IMR-90 (cell line): ENCODE data around the gene MMP20. TPM values are rescaled to one million over a fixed set of nuclear protein-coding genes. Genes with fewer than 3 reads are reported as not detected.

ENCODE experiments used
- ATAC-seq: fragments of 200-7000 bp; cut with Tn5 transposase; 2 replicates; pipeline ENCODE4 v1.9.1; 2020; ENCODE audit warnings: low read depth, mild to moderate bottlenecking, moderate library complexity
- Bru-seq: library from RNA; stranded (reverse); fragments of 400-500 nt; gene quantifications from one replicate; lab custom pipeline; 2021; lab: Mats Ljungman, UMichigan
- BruChase-seq, 2 experiments: library from RNA; stranded (reverse); fragments of 400-500 nt; gene quantifications; one replicate each; lab custom pipeline; 2021; lab: Mats Ljungman, UMichigan
- BruUV-seq: library from RNA; stranded (reverse); fragments of 400-500 nt; replicated peaks from 2 replicates; lab custom pipeline; 2021; lab: Mats Ljungman, UMichigan
- CTCF ChIA-PET: fragments of 300-600 bp; formaldehyde crosslinking; extraction: SDS; loops from one replicate; lab custom pipeline; 2021; ENCODE audit warnings: antibody characterized with exemption; lab: Yijun Ruan, JAX
- POLR2A ChIA-PET: fragments of 300-600 bp; sonication (Branson Sonifier 250); formaldehyde crosslinking; loops from one replicate; lab custom pipeline; 2022; ENCODE audit warnings: antibody characterized with exemption; ENCODE audit not compliant: unreplicated experiment; lab: Charles Lee
- DNase-seq: peaks from one replicate; pipeline ENCODE4 v3.0.0; 2013
- H2AFZ ChIP-seq: replicated peaks from 2 replicates; pipeline ENCODE3; 2013; ENCODE audit warnings: low read length, mild to moderate bottlenecking; ENCODE audit not compliant: poor library complexity
- H2AK5ac ChIP-seq: 2 replicates; pipeline ENCODE4 v1.6.1; 2013; ENCODE audit warnings: low read depth, low read length, inconsistent platforms
- H2AK9ac ChIP-seq: replicated peaks from 2 replicates; pipeline ENCODE3; 2013; ENCODE audit warnings: mild to moderate bottlenecking, low read depth, low read length, moderate library complexity; ENCODE audit not compliant: poor library complexity
- H2BK120ac ChIP-seq: 2 replicates; pipeline ENCODE4 v1.6.1; 2013; ENCODE audit warnings: low read depth, low read length, inconsistent platforms
- H2BK15ac ChIP-seq: 3 replicates; pipeline ENCODE4 v1.6.1; 2013; ENCODE audit warnings: low read depth, low read length, inconsistent platforms
- H2BK20ac ChIP-seq: 2 replicates; pipeline ENCODE4 v1.6.1; 2013; ENCODE audit warnings: low read depth, mild to moderate bottlenecking, inconsistent platforms, low read length, moderate library complexity
- H2BK5ac ChIP-seq: 2 replicates; pipeline ENCODE4 v1.6.1; 2013; ENCODE audit warnings: mild to moderate bottlenecking, low read depth, low read length, inconsistent platforms; ENCODE audit not compliant: poor library complexity, severe bottlenecking
- H3K14ac ChIP-seq: replicated peaks from 2 replicates; pipeline ENCODE4 v1.6.1; 2013; ENCODE audit warnings: low read depth, low read length, inconsistent platforms
- H3K18ac ChIP-seq: 2 replicates; pipeline ENCODE4 v1.6.1; 2013; ENCODE audit warnings: low read depth, low read length, control low read depth
- H3K23ac ChIP-seq: 2 replicates; pipeline ENCODE4 v1.6.1; 2013; ENCODE audit warnings: low read depth, low read length, inconsistent platforms
- H3K27ac ChIP-seq: 2 replicates; pipeline ENCODE4 v1.5.1; 2013; ENCODE audit warnings: mild to moderate bottlenecking, control low read depth, low read length; ENCODE audit not compliant: insufficient read depth
- H3K27me3 ChIP-seq: 2 replicates; pipeline ENCODE4 v1.6.1; 2013; ENCODE audit warnings: low read length; ENCODE audit not compliant: control insufficient read depth, insufficient read depth
- H3K36me3 ChIP-seq: 2 replicates; pipeline ENCODE4 v1.6.1; 2013; ENCODE audit warnings: low read length, mixed read lengths; ENCODE audit not compliant: control insufficient read depth, insufficient read depth
- H3K4ac ChIP-seq: 2 replicates; pipeline ENCODE4 v1.6.1; 2013; ENCODE audit warnings: low read depth, low read length, inconsistent platforms
- H3K4me1 ChIP-seq: 2 replicates; pipeline ENCODE4 v1.6.1; 2013; ENCODE audit warnings: low read length, mixed read lengths; ENCODE audit not compliant: control insufficient read depth, insufficient read depth
- H3K4me2 ChIP-seq: 2 replicates; pipeline ENCODE4 v1.6.1; 2013; ENCODE audit warnings: low read depth, mild to moderate bottlenecking, control low read depth, low read length, moderate library complexity
- H3K4me3 ChIP-seq: 2 replicates; pipeline ENCODE4 v1.5.1; 2013; ENCODE audit warnings: low read depth, mild to moderate bottlenecking, control low read depth, low read length, moderate library complexity; ENCODE audit not compliant: insufficient read depth
- H3K56ac ChIP-seq: 2 replicates; pipeline ENCODE4 v1.6.1; 2013; ENCODE audit warnings: low read length, inconsistent platforms; ENCODE audit not compliant: insufficient read depth; ENCODE audit errors: extremely low read depth
- H3K79me1 ChIP-seq, 2 experiments: 2 replicates each; pipeline ENCODE4 v1.6.1; 2013; ENCODE audit warnings: low read length in 2 of 2, inconsistent platforms in 1 of 2, low read depth in 1 of 2
- H3K9ac ChIP-seq: 2 replicates; pipeline ENCODE4 v1.6.1; 2013; ENCODE audit warnings: low read depth, low read length, control low read depth
- H3K9me1 ChIP-seq: 2 replicates; pipeline ENCODE4 v1.6.1; 2013; ENCODE audit warnings: low read length, inconsistent platforms; ENCODE audit not compliant: insufficient read depth
- H3K9me3 ChIP-seq: 2 replicates; pipeline ENCODE4 v1.6.1; 2013; ENCODE audit warnings: low read length; ENCODE audit not compliant: control insufficient read depth, insufficient read depth
- H4K20me1 ChIP-seq: 2 replicates; pipeline ENCODE4 v1.6.1; 2013; ENCODE audit warnings: low read length, inconsistent platforms; ENCODE audit not compliant: insufficient read depth
- H4K5ac ChIP-seq: 2 replicates; pipeline ENCODE4 v1.6.1; 2013; ENCODE audit warnings: mild to moderate bottlenecking, low read depth, low read length, control low read depth
- H4K8ac ChIP-seq, 2 experiments: 2 replicates each; pipeline ENCODE4 v1.6.1; 2013; ENCODE audit warnings: low read depth in 2 of 2, low read length in 2 of 2, control low read depth in 1 of 2, inconsistent platforms in 1 of 2
- H4K91ac ChIP-seq: 2 replicates; pipeline ENCODE4 v1.6.1; 2013; ENCODE audit warnings: low read depth, low read length, inconsistent platforms; ENCODE audit not compliant: insufficient read depth
- BHLHE40 ChIP-seq: fragments of 150-350 bp; IDR thresholded peaks from 2 replicates; pipeline ENCODE4 v1.6.1; 2016; ENCODE audit warnings: mild to moderate bottlenecking, low read depth, low read length
- CEBPB ChIP-seq: IDR thresholded peaks from 2 replicates; pipeline ENCODE4 v1.6.1; 2012; ENCODE audit warnings: low read depth, low read length, improper control_type of control experiment
- CHD1 ChIP-seq: IDR thresholded peaks from 2 replicates; pipeline ENCODE4 v1.6.1; 2012; ENCODE audit warnings: low read depth, low read length, improper control_type of control experiment
- ELK1 ChIP-seq: fragments of 150-350 bp; IDR thresholded peaks from 2 replicates; pipeline ENCODE4 v1.6.1; 2016; ENCODE audit warnings: low read depth, mild to moderate bottlenecking, low read length, moderate library complexity, borderline replicate concordance
- FOS ChIP-seq: fragments of 150-350 bp; IDR thresholded peaks from 2 replicates; pipeline ENCODE4 v1.6.1; 2016; ENCODE audit warnings: low read depth, low read length
- MAFK ChIP-seq: IDR thresholded peaks from 2 replicates; pipeline ENCODE4 v1.6.1; 2012; ENCODE audit warnings: low read depth, low read length, improper control_type of control experiment
- MAZ ChIP-seq: IDR thresholded peaks from 2 replicates; pipeline ENCODE4 v1.6.1; 2012; ENCODE audit warnings: low read depth, mild to moderate bottlenecking, low read length, improper control_type of control experiment, moderate library complexity, borderline replicate concordance
- MXI1 ChIP-seq: IDR thresholded peaks from 2 replicates; pipeline ENCODE4 v1.6.1; 2012; ENCODE audit warnings: low read depth, mild to moderate bottlenecking, low read length, moderate library complexity, borderline replicate concordance
- NFE2L2 ChIP-seq: fragments of 150-350 bp; IDR thresholded peaks from 2 replicates; pipeline ENCODE4 v1.6.1; 2016; ENCODE audit warnings: low read depth, mild to moderate bottlenecking, low read length
- POLR2A ChIP-seq: IDR thresholded peaks from 2 replicates; pipeline ENCODE4 v1.6.1; 2012; ENCODE audit warnings: mild to moderate bottlenecking, low read depth, low read length
- RAD21 ChIP-seq: IDR thresholded peaks from 2 replicates; pipeline ENCODE4 v1.6.1; 2012; ENCODE audit warnings: low read length, improper control_type of control experiment
- RCOR1 ChIP-seq: IDR thresholded peaks from 2 replicates; pipeline ENCODE4 v1.6.1; 2012; ENCODE audit warnings: mild to moderate bottlenecking, low read length, improper control_type of control experiment; ENCODE audit not compliant: insufficient replicate concordance
- RFX5 ChIP-seq: IDR thresholded peaks from 2 replicates; pipeline ENCODE4 v1.8.0; 2012; ENCODE audit warnings: low read depth, mild to moderate bottlenecking, low read length, moderate library complexity
- SMC3 ChIP-seq: fragments of 150-350 bp; IDR thresholded peaks from 2 replicates; pipeline ENCODE4 v1.6.1; 2016; ENCODE audit warnings: low read depth, mild to moderate bottlenecking, antibody characterized with exemption, low read length, moderate library complexity
- WGBS, 2 experiments: methylation state at CpG; one replicate each; pipeline versions ENCODE4 v1.1.5 to v1.1.7; 2013; ENCODE audit warnings: missing lambda C conversion rate in 2 of 2; ENCODE audit not compliant: insufficient read length in 1 of 2; ENCODE audit errors: extremely low coverage in 2 of 2; 5-methylcytosine and 5-hydroxymethylcytosine counted together
- dilution Hi-C: fragments of 300-500 bp; cut with HindIII; formaldehyde crosslinking; loops from one replicate; pipeline ENCODE4 v1.14.3; 2018; ENCODE audit warnings: low sequenced_read_pairs; ENCODE audit not compliant: unreplicated experiment
- in situ Hi-C: fragments of 300-500 bp; cut with MboI; formaldehyde crosslinking; loops from 3 replicates; pipeline ENCODE4 v1.14.3; 2019; ENCODE audit warnings: low sequenced_read_pairs, inconsistent platforms, mixed read lengths
- intact Hi-C: fragments of 100-400 bp; cut with micrococcal nuclease; formaldehyde crosslinking; loops from 2 replicates; pipeline ENCODE4 v1.10.0; 2022
- long read RNA-seq: library from polyadenylated mRNA; unstranded; transcript quantifications from one replicate; pipeline ENCODE4 v2.0.0, GENCODE V29; 2021; ENCODE audit not compliant: unreplicated experiment
- polyA plus RNA-seq, 3 experiments: library from polyadenylated mRNA; depleted of rRNA; stranded (reverse); fragments of >200 nt; gene quantifications; 2 replicates each; pipeline ENCODE4 v1.2.3, GENCODE V29; 2012; ENCODE audit warnings: low replicate concordance in 1 of 3
- total RNA-seq: library from RNA; depleted of rRNA; stranded (reverse); fragments of >200 nt; gene quantifications from 2 replicates; pipeline ENCODE4 v1.2.3, GENCODE V29; 2012; rRNA removed
- TF ChIP-seq, protein P1 (sequence below): conservative IDR thresholded peaks from 2 replicates; pipeline ENCODE4 v1.5.1; 2012; ENCODE audit warnings: mild to moderate bottlenecking, low read depth, low read length, improper control_type of control experiment
- TF ChIP-seq, protein P2 (sequence below): fragments of 150-350 bp; IDR thresholded peaks from 2 replicates; pipeline ENCODE4 v1.6.1; 2017; ENCODE audit warnings: mild to moderate bottlenecking, antibody characterized with exemption, low read length, low read depth

The MMP20 gene
- not detected in 2 replicates for total RNA-seq
- not detected in 2 replicates for polyA plus RNA-seq (2012; rRNA removed)
- polyA plus RNA-seq (2012; cell fraction: cytosol; rRNA removed): not detected in 2 replicates
- polyA plus RNA-seq (2012; cell fraction: nucleus; rRNA removed; ENCODE audit: low replicate concordance): not detected in 2 replicates
- not detected for Bru-seq, nascent RNA
- percentile 4 among the genes with signal in this experiment for BruChase-seq, experiment 1, labeled RNA remaining after a 6-hour chase
- BruChase-seq, experiment 2, labeled RNA remaining after a 2-hour chase: not detected
- long read RNA-seq: 0 reads

GRCh38 chr11:102625177-102625576, at the start of gene MMP20:
TSS of gene MMP20 (minus strand) at chr11:102625332. CDS start at chr11:102625319, 13 bp downstream.
- no peak within 1 kb of the TSS for H3K4me2 ChIP-seq
- H3K9me3 ChIP-seq: no peaks in the 10 kb centered on the region
- no peaks in the 10 kb centered on the region for H4K20me1 ChIP-seq
- ATAC-seq (no peak), DNase-seq (no peak)
- no peak within 1 kb of the TSS for H2BK5ac ChIP-seq
- no peak within 1 kb of the TSS for H3K4ac ChIP-seq
- H3K27me3 ChIP-seq: no peaks in the 10 kb centered on the region
- H3K36me3 ChIP-seq: no peaks in the 10 kb centered on the region
- no peak within 1 kb of the TSS for H4K5ac ChIP-seq
- H3K9me1 ChIP-seq: peaks cover 10% of the 10 kb centered on the region; the same call in 1 of the 2 replicates
- peaks cover 3% of the 10 kb centered on the region; the same call in 1 of the 2 replicates for H3K4me1 ChIP-seq
- no peak within 1 kb of the TSS for H3K56ac ChIP-seq
- no peak within 1 kb of the TSS for H3K14ac ChIP-seq
- in situ Hi-C loops (no loop called here), dilution Hi-C loops (no loop called here), intact Hi-C loops (no loop called here)
- no peak within 1 kb of the TSS for H2AFZ ChIP-seq
- H3K9ac ChIP-seq: no peak within 1 kb of the TSS
- H2BK20ac ChIP-seq: no peak within 1 kb of the TSS
- no CpG with 5 or more reads among the region's 5 CpGs for WGBS, 2 experiments
- H3K23ac ChIP-seq: no peak within 1 kb of the TSS
- ChIA-PET POLR2A (no interaction called here), CTCF (interaction anchor here (0.6 kb wide), 1 partner anchor 10 kb away, joined by 4 read pairs; no protein-coding TSS in a partner anchor)
- TF ChIP-seq RAD21: no peak
- TF ChIP-seq, protein P1, sequence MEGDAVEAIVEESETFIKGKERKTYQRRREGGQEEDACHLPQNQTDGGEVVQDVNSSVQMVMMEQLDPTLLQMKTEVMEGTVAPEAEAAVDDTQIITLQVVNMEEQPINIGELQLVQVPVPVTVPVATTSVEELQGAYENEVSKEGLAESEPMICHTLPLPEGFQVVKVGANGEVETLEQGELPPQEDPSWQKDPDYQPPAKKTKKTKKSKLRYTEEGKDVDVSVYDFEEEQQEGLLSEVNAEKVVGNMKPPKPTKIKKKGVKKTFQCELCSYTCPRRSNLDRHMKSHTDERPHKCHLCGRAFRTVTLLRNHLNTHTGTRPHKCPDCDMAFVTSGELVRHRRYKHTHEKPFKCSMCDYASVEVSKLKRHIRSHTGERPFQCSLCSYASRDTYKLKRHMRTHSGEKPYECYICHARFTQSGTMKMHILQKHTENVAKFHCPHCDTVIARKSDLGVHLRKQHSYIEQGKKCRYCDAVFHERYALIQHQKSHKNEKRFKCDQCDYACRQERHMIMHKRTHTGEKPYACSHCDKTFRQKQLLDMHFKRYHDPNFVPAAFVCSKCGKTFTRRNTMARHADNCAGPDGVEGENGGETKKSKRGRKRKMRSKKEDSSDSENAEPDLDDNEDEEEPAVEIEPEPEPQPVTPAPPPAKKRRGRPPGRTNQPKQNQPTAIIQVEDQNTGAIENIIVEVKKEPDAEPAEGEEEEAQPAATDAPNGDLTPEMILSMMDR: no peak
- TF ChIP-seq CHD1: no peak
- no peak for TF ChIP-seq ELK1
- no peak for TF ChIP-seq MXI1
- TF ChIP-seq MAFK: no peak
- TF ChIP-seq CEBPB: no peak
- TF ChIP-seq RCOR1: no peak
- no peak for TF ChIP-seq SMC3
- no peak for TF ChIP-seq FOS
- no peak for TF ChIP-seq MAZ
- TF ChIP-seq RFX5: no peak
- no peak for TF ChIP-seq NFE2L2
- TF ChIP-seq POLR2A: no peak
- TF ChIP-seq, protein P2, sequence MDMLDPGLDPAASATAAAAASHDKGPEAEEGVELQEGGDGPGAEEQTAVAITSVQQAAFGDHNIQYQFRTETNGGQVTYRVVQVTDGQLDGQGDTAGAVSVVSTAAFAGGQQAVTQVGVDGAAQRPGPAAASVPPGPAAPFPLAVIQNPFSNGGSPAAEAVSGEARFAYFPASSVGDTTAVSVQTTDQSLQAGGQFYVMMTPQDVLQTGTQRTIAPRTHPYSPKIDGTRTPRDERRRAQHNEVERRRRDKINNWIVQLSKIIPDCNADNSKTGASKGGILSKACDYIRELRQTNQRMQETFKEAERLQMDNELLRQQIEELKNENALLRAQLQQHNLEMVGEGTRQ: no peak
- no peak for TF ChIP-seq BHLHE40
- H2BK120ac ChIP-seq: no peak within 1 kb of the TSS
- H3K27ac ChIP-seq: no peak within 1 kb of the TSS
- H3K18ac ChIP-seq: no peak within 1 kb of the TSS
- no peak within 1 kb of the TSS for H2AK9ac ChIP-seq
- no TSS peak for BruUV-seq
- H3K4me3 ChIP-seq: no peak within 1 kb of the TSS
- H2AK5ac ChIP-seq: no peak within 1 kb of the TSS
- H4K91ac ChIP-seq: no peak within 1 kb of the TSS
- no peak within 1 kb of the TSS for H4K8ac ChIP-seq
- H3K79me1 ChIP-seq: no peaks in the 10 kb centered on the region
- H2BK15ac ChIP-seq: no peak within 1 kb of the TSS
